Calu3 (cell line): ENCODE data around the gene GLB1L. TPM values are rescaled to one million over a fixed set of nuclear protein-coding genes. Genes with fewer than 3 reads are reported as not detected.

Experiments used
- BruUV-seq: library from RNA; stranded (reverse); fragments of 400-500 nt; replicated peaks from 2 replicates; lab custom pipeline; 2021; lab: Mats Ljungman, UMichigan
- CTCF ChIA-PET: fragments of 300-600 bp; sonication (Branson Sonifier 250); formaldehyde crosslinking; loops from one replicate; lab custom pipeline; 2022; ENCODE audit warnings: antibody characterized with exemption; lab: Charles Lee
- DNase-seq: peaks from one replicate; pipeline ENCODE4 v3.0.0; 2022
- H3K27ac Mint-ChIP-seq: one replicate; pipeline ENCODE4 v1.8.0; 2022; ENCODE audit warnings: mixed read lengths; ENCODE audit not compliant: unreplicated experiment
- H3K27me3 Mint-ChIP-seq: one replicate; pipeline ENCODE4 v1.8.0; 2022; ENCODE audit warnings: mixed read lengths; ENCODE audit not compliant: unreplicated experiment
- H3K36me3 Mint-ChIP-seq: one replicate; pipeline ENCODE4 v1.8.0; 2022; ENCODE audit warnings: mild to moderate bottlenecking, moderate library complexity, mixed read lengths; ENCODE audit not compliant: insufficient read depth, unreplicated experiment
- H3K4me1 Mint-ChIP-seq: one replicate; pipeline ENCODE4 v1.8.0; 2022; ENCODE audit warnings: mild to moderate bottlenecking, low read depth, mixed read lengths; ENCODE audit not compliant: unreplicated experiment
- H3K4me3 Mint-ChIP-seq: one replicate; pipeline ENCODE4 v1.8.0; 2022; ENCODE audit warnings: mild to moderate bottlenecking, low read depth, moderate library complexity, mixed read lengths; ENCODE audit not compliant: unreplicated experiment
- H3K9me3 Mint-ChIP-seq: one replicate; pipeline ENCODE4 v1.8.0; 2022; ENCODE audit warnings: low read depth, mixed read lengths; ENCODE audit not compliant: unreplicated experiment
- CTCF ChIP-seq: fragments of 200-600 bp; IDR thresholded peaks from one replicate; pipeline ENCODE4 v1.8.0; 2022; ENCODE audit warnings: antibody characterized with exemption; ENCODE audit not compliant: unreplicated experiment
- intact Hi-C: fragments of 100-400 bp; cut with micrococcal nuclease; formaldehyde crosslinking; loops from one replicate; pipeline ENCODE4 v1.10.0; 2022; ENCODE audit not compliant: unreplicated experiment
- total RNA-seq: library from RNA; stranded (reverse); gene quantifications from 2 replicates; pipeline ENCODE4 v1.2.3, GENCODE V29; 2022

The GLB1L gene
- total RNA-seq, 1 experiment from 2014 or later, result 12.1 TPM

GRCh38 chr2:219230059-219230540 is 15.1 kb downstream of the GLB1L start:
- no peaks in the 10 kb centered on the region for H3K27me3 Mint-ChIP-seq
- H3K27ac Mint-ChIP-seq, result peak overlapping the region; percentile 97
- DNase-seq, result peak; percentile 52
- CTCF ChIA-PET, result interaction anchor here (0.7 to 1.8 kb wide), 5 partner anchors 19 to 65 kb away, joined by 3 to 7 read pairs (median 3); partner anchors contain the start of genes CNPPD1 and DNAJB2
- no peaks in the 10 kb centered on the region for H3K9me3 Mint-ChIP-seq
- no peaks in the 10 kb centered on the region for H3K4me1 Mint-ChIP-seq
- TSS peak; percentile 64 for BruUV-seq
- H3K4me3 Mint-ChIP-seq, result peak overlapping the region; percentile 99
- peaks cover 51% of the 10 kb centered on the region for H3K36me3 Mint-ChIP-seq
- TF ChIP-seq CTCF, result no peak
- intact Hi-C loops, result no loop called here

- peaks cover 53% of the 10 kb centered on the region for H3K36me3 Mint-ChIP-seq
- intact Hi-C loops, result no loop called here
- CTCF ChIA-PET, result interaction anchor here (0.7 to 1.8 kb wide), 7 partner anchors 16 to 65 kb away, joined by 3 to 7 read pairs (median 3); partner anchors contain the start of genes CNPPD1, DNAJB2, GLB1L and STK16
These were observed 15.8 kb downstream of the GLB1L start, which contains the start of the genes ANKZF1 and ATG9A for GRCh38 chr2:219229305-219230058. TSS of gene ANKZF1 (plus strand) at chr2:219229806. CDS start at chr2:219230258, 452 bp downstream. TSS of gene ATG9A (minus strand) at chr2:219229636. CDS start at chr2:219228024, 1,612 bp downstream.

GRCh38 chr2:219228911-219229304 is 16.3 kb downstream of the GLB1L start:
- CTCF ChIA-PET, result interaction anchor here (1.0 to 1.8 kb wide), 5 partner anchors 11 to 66 kb away, joined by 3 to 7 read pairs (median 4); partner anchors contain the start of genes CNPPD1, GLB1L and STK16
- peak overlapping the region; percentile 97 for H3K27ac Mint-ChIP-seq
- intact Hi-C loops, result no loop called here
- no TSS peak for BruUV-seq
- TF ChIP-seq CTCF, result no peak
- H3K36me3 Mint-ChIP-seq, result peaks cover 52% of the 10 kb centered on the region
- H3K4me3 Mint-ChIP-seq, result peak overlapping the region; percentile 99
- no peaks in the 10 kb centered on the region for H3K4me1 Mint-ChIP-seq
- no peaks in the 10 kb centered on the region for H3K27me3 Mint-ChIP-seq
- H3K9me3 Mint-ChIP-seq, result no peaks in the 10 kb centered on the region
- DNase-seq, result no peak

More at GRCh38 chr2:219229305-219230058, 15.8 kb downstream of the GLB1L start, which contains the start of the genes ANKZF1 and ATG9A:
- TF ChIP-seq CTCF, result no peak
- peak within 1 kb of the TSS; percentile 99 for H3K4me3 Mint-ChIP-seq
- peak within 1 kb of the TSS; percentile 97 for H3K27ac Mint-ChIP-seq
- DNase-seq, result peak; percentile 98
- H3K27me3 Mint-ChIP-seq, result no peaks in the 10 kb centered on the region
- no peaks in the 10 kb centered on the region for H3K4me1 Mint-ChIP-seq
- BruUV-seq, result no TSS peak
- no peaks in the 10 kb centered on the region for H3K9me3 Mint-ChIP-seq

GRCh38 chr2:219228041-219228910 is 17.0 kb downstream of the GLB1L start:
- peak overlapping the region; percentile 99 for H3K4me3 Mint-ChIP-seq
- H3K4me1 Mint-ChIP-seq, result no peaks in the 10 kb centered on the region
- H3K9me3 Mint-ChIP-seq, result no peaks in the 10 kb centered on the region
- CTCF ChIA-PET, result interaction anchor here (1.0 to 1.5 kb wide), 3 partner anchors 11 to 66 kb away, joined by 3 to 5 read pairs (median 4); no protein-coding TSS in a partner anchor
- no peaks in the 10 kb centered on the region for H3K27me3 Mint-ChIP-seq
- no TSS peak for BruUV-seq
- no peak overlapping the region for H3K27ac Mint-ChIP-seq
- no peak for DNase-seq
- peaks cover 53% of the 10 kb centered on the region for H3K36me3 Mint-ChIP-seq
- intact Hi-C loops, result no loop called here
- TF ChIP-seq CTCF, result no peak
